HS-5 (cell line): ENCODE results near the gene MICOS13.
"Not testable (repeated sequence)": the region's sequence is repeated elsewhere in the genome, so short reads cannot be mapped to it uniquely, and the experiment has no call there.

Experiments used
- DNase-seq: peaks from one replicate; pipeline ENCODE4 v3.0.0-alpha.2; 2012; ENCODE audit warnings: low read depth

The MICOS13 gene, protein sequence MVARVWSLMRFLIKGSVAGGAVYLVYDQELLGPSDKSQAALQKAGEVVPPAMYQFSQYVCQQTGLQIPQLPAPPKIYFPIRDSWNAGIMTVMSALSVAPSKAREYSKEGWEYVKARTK

DNA sequence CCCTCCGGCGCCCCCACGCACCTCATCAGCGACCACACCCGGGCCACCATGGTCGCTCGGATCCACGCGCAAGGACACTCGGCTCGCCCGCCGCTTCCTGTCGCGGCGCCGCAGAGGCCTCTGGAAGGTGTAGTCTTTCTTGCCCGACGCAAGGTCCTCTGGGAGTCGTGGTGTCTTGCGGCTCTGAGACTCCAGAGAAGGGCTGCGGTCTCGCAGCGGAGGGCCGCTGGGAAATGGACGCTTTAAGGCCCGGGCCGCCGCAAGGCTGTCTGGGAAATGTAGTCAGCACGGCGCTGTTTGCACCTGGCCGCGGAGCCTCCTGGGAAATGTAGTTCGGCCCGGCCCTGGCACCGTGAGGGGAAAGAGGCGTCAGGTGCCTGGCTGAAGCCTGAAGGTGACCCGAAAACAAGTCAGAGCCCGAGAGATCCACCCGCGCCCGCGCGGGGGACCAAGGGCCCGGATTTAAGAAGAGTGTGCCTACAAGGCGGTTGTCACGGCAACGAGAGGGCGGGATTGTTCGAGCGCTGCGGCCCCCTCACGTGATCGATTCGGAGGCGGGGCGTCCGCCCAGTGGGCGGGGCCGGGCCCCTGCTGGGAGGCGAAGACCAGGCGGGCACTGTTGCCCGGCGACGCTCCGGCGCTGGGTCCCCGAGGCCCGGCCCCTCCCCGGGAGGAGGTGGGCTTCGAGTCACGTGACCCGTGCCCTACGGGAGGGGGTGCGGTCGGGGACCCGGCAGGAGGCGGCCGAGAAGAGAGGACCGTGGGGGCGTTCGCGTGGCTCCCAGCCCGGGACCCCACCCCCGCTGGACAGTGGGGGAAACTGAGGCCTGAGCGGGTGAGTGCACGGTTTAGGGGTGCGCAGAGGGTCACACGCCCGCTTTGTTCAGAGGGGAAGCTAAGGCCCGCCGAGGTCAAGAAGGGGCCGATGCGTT, at the start of gene MICOS13, which contains the start of gene HSD11B1L:
MICOS13 (minus strand) TSS at position 80 of the 932 bp plus-strand sequence; CDS start at position 50, 30 bp downstream.
HSD11B1L (plus strand) TSS at position 591 of the 932 bp plus-strand sequence. CDS start 3,806 bp downstream, outside the sequence.
- DNase-seq = peak; percentile 92

DNA sequence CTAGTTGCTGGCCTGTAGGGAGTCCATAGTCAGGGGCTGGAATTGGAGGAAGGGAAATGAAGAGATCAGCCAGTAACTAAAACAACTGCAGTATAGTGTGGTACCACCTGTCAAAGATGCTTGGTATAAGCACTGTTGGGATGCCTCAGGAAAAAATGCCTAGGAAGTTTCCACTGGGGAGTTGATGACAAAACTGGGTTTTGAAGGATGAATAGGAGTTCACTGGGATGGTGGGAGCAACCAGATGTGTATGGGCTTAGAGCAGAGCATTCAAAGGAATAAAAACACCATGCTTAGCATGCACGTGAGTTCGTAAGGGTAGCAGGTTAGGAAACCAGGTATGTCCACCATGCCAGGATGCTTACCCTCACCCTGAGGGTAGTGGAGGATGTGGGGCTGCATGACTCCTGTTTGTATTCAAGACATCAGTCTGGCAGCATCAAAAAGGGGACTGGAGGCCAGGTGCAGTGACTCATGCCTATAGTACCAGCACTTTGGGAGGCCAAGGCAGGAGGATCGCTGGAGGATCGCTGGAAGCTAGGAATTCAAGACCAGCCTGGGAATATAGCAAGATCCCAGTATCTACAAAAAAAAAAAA, 47.2 kb upstream of the MICOS13 start:
- DNase-seq = no peak

DNA sequence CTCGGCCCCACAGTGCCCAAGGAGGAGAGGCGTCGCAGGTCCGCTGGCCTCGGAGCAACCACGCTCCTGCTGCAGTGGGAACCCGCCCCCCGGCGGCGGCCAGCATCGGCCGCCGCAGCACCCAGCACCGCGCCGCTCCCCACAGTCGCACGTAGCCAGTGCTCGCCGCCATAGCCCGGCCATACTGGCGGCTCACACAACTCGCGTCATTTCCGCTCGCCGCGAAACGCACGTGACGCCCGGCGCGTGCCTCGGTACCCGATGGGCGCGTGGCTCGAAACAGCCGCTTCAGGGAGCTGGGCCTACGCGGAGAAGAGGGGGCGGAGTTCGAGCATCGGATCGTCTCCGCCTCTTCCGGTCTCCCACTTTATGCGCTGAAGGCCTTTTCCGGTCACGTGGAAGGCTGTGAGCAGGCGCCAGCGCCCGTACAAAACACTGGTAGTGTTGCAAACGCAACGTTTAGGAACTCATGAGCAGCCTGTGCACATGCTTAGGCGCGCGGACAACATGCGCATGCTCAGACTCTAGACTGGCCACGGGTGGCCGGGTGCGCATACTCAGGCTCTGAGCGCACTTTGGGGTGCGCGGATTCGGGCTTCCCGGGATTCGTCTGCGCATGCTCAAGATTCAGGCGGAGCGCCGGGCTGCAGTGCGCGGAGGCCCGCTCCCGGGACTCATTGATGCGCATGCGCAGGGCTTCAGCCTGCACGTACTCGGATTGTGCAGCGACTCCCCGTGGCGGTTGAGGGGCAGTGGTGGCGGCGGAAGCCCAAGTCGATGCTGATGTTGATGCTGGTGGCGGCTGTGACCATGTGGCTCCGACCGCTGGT, 39.9 kb upstream of the MICOS13 start, which contains the start of the genes CATSPERD and LONP1:
CATSPERD (plus strand) TSS at position 677 of the 830 bp plus-strand sequence; CDS start at position 778, 101 bp downstream.
LONP1 (minus strand) TSS at position 186 of the 830 bp plus-strand sequence; CDS start at position 172, 14 bp downstream.
- DNase-seq = peak; percentile 95

DNA sequence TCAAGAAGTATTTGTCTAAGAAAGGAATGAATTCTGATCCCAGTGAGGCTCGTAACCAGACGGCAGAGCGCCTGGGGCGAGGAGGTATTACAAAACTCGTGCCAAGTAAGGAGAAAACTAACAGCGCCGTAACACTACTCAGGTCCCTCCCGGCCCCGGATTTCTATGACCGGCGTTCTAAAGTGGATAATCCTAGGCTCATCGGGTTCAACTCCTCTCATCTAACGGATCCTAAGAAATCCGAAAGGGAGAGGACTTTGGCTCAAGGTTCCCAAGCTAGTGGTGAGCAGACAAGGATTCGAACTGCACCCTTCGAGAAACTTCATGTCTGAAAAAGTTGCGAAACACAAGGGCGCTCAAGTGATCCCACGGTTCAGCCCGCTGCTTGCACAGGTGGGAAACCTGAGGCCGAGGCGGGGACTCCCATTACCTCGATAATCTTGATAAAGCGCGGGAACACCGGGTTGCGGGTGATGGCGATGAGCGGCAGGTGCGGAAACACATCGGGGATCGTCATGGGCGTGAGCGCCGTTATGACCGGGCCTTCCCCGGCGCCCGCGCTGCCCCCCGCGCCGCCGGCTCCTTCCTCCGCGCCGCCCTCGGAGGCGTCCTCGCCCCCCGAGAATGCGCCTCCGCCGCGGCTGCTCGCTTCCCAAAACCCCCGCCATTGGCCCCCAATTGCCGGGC, 39.1 kb upstream of the MICOS13 start:
- DNase-seq = no peak

DNA sequence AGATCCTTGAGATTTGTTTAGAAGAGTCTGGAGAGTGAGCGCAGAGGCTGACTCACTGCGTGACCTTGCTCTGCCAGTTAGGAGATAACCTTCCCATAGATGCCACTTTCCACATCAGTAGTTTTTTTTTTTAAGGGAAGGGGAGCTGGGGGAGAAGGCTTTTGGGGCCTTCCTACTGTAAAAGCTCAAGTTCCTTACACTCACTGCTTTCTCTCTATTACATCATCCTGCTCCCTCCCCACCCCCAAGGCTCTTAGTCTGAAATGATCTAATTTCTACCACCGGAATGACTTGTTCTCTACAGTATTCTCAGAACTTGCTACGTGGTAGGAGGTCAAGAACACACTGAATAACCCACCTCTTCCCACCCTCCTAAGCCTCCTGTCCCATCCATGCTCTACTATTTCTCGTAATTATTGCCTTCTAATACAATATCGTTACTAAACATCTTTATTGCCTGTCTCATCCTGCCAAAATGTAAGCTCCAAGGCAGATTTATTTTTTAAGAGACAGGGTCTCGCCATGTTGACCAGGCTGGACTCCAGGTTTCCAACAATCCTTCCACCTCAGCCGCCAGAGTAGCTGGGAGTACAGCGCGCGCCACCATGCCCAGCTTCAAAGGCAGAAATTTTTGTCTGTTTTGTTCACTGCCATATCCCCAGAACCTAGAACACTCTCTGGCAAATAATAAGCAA, 38.4 kb upstream of the MICOS13 start:
- DNase-seq = peak; percentile 52

DNA sequence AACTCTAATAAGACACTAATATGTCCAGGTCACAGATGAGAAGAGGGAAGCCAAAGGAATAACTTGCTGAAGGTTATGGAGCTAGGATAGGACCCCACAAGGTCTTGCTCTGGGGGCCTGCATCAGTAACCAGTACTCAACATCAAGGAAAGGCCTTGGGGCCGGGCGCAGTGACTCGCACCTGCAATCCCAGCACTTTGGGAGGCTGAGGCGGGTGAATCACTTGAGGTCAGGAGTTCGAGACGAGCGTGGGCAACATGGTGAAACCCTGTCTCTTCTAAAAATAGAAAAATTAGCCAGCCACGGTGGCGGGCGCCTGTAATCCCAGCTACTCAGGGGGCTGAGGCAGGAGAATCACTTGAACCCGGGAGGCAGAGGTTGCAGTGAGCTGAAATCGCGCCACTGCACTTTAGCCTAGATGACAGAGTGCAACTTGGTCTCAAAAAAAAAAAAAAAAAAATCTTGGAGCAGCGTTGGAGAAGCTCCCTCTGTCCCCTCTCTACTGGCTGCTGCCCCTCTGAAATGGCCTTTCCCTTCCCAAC, 37.8 kb upstream of the MICOS13 start:
- no peak for DNase-seq

DNA sequence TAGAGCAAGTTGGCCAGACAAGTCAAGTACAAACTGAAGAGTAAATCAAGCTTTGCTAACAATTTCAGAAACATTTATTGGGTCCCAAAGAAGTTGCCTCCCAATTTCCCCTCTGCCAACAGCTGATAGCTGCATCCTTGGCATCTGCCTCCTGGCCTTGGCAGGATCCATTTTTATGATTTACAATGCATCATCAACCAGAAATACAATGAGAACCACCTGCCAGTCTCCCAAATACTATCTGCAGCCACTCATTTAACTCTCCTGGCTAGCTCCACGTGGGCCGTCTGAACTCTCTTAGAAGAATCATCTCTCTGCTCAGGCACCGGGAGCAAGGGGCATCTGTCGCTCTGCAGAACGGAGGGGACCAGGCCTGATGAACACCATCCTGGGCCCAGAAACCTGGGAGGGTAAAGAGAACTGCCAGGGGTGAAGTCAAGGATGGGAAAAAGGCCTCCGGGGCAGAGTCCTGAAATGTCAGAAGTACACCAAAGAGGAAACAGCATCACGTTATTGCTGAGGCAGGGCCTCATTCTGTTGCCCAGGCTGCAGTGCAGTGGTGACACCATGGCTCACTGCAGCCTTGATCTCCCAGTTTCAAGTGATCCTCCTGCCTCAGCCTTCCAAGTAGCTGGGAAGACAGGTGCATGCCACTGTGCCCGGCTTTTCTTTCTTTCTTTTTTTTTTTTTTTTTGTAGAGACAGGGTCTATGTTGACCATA, 37.1 kb upstream of the MICOS13 start:
- no peak for DNase-seq

DNA sequence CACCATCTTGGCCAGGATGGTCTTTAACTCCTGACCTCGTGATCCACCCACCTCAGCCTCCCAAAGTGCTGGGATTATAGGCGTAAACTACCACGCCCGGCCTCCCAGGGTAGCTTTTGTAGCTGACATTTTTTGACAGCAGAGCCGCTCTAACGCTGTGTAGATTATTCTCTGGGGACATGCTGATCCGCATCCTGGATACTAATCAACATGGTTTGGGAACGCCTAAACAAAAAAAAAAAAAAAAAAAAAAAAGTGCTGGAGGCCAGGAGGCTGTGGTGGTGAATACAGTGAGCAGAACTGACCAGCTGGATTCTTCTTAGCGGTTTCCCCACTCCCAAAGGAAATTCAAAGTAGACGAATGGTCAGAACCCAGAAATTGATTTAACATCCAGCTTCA, 34.5 kb upstream of the MICOS13 start:
- DNase-seq = no peak

DNA sequence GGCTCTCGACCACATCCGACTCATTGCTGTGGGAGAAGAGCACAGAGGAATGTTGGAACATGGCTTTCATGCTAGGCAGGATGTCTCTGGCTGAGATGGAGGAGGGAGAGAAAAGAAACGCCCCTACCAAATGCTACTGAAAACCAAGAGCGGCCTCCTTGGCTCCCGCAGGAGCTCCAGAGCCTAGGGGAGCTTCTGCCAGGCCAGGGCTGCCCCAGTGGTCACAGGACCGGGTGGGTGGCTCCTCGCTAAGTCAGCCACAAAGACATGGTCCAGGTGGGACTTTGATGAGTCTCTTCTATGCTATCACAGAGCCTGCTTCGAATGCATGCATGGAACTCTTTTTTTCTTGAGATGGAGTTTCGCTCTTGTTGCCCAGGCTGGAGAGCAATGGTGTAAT, 32.9 kb upstream of the MICOS13 start:
- no peak for DNase-seq

DNA sequence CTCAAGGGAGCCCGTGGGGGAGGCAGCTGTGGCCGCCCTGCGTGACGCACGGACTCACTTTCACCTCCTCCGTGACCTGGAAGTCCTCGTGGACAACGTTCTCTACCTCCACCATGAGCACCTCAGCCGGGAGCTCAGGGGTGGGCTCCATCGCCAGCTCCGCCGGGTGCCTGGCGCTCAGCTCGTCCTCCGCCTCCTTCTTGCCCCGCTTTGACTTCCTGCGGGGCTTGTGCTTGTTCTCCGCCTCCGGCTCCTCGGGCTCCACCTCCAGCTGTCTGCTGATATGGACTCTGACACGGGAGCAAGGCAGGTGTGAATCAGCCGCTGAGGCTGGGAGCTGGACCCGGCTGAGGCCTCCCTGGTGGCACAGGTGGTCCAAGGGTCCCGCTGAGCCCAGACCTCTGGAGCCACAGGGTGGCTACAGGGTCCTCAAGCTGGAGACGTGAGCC, 31.4 kb upstream of the MICOS13 start:
- DNase-seq = no peak

DNA sequence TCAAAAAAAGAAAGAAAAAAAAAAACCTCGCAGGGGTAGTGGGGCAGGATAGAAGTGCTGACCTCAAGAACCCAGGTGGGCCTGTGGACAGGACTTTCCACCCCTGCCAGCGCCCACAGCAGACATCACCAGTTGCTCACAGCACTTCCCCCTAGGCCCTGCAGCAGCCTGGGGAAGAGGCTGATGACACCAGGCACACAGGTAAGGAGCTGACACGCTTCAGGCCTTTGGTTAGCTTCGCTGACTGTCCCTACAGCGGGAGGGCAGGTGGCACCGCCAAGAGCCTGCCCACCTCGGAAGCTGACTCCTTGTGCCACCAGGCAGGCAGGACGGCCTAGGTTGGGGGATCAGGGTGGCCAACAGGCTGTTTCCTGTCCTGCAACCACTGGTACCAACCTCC, 30.7 kb upstream of the MICOS13 start:
- no peak for DNase-seq

DNA sequence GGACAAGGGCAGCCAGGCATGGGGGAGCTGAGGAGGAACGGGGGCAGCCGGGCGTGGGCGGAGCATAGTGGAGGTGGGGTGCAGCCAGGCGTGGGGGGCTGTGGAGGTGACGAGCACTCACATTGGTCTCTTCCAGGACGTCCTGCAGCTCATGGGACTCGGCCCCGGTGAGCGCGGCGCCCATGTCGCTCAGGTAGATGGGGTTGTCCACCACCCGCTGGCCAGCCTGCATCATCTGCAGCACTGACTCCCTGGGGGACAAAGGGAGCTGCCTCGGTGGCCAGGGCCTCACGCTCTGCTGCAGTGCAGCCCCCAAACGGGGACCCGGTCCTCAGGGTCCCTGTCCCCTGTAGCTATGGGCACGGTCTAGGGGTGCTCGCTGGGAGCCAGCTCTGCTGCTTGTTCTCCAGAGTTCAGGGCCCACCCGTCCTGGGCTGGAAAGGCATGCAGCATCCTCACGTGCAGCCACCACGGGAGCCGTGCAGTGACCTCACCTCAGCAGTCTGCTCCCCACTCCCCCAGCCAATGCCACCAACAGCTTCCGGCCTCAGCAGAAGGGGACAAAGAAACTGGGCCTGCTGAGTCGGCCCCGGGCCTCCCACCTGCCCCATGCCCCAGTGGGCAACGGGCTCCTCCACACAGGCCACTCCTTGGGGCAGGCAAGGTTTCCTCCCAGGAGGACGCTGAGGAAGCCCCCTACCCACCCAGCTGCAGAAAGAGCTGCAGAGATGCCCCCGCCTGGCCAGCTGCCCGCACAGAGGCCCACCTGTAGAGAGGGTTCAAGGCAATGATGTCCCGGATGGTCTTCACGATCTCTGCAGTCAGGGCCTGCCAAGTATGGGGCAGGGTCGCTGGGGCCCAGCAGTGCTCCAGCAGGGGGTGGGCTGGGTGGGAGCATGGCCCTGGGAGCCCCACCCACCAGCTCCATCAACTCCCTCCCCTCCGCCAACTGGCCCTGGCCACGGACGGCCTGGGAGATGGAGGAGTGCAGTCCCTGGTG, 27.6 kb upstream of the MICOS13 start:
- no peak for DNase-seq

DNA sequence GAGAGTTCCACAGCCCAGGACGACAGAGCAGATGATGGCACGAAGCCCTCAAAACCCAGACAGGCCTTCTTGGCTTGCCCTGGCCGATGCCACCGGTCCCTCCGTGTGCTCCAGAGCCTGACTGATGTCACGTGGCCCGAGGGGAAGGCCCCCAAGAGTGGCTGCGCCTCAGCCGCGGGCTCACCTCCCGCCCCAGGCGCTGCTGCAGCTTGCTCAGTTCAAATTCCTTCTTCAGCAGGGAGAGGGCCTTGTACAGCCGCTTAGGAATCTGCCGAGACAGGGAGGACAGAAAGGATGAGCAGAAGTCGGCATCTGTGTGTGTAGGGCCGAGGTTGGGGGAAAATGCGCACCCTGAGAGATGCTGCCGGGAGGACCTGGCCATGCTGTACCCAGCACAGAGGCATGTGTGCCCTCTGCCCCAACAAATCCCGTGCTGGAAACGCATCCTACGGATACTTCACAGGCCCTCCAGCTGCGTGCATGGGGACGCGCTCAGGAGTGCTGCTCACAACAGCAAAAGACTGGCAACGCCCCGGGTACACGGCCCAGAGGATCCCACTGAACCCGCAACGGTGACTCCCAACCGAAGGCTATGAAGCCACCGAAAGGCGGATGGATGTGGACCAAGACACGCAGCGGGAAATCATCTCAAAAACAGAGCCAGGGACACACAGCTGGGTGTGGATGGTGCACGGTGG, 26.7 kb upstream of the MICOS13 start:
- DNase-seq = no peak

DNA sequence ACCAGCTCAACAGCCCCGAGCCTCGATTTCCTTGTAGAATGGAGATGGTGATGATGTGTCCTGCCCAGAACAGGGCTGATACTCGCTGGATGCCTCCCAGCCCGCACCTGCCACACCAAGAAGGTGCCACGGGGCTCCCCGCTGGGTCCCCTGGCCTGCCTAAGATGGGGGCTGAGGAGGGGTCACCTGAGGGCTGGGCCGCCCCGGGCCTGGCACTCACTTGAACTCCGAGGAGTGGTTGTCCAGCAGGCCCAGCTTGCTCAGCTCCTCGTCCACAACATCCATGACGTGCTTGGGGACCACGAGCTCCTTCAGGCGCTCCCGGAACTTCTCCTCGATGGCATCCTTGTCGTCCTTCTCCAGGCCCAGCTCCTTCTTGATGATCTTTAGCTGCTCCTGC, 25.2 kb upstream of the MICOS13 start:
- no peak for DNase-seq

DNA sequence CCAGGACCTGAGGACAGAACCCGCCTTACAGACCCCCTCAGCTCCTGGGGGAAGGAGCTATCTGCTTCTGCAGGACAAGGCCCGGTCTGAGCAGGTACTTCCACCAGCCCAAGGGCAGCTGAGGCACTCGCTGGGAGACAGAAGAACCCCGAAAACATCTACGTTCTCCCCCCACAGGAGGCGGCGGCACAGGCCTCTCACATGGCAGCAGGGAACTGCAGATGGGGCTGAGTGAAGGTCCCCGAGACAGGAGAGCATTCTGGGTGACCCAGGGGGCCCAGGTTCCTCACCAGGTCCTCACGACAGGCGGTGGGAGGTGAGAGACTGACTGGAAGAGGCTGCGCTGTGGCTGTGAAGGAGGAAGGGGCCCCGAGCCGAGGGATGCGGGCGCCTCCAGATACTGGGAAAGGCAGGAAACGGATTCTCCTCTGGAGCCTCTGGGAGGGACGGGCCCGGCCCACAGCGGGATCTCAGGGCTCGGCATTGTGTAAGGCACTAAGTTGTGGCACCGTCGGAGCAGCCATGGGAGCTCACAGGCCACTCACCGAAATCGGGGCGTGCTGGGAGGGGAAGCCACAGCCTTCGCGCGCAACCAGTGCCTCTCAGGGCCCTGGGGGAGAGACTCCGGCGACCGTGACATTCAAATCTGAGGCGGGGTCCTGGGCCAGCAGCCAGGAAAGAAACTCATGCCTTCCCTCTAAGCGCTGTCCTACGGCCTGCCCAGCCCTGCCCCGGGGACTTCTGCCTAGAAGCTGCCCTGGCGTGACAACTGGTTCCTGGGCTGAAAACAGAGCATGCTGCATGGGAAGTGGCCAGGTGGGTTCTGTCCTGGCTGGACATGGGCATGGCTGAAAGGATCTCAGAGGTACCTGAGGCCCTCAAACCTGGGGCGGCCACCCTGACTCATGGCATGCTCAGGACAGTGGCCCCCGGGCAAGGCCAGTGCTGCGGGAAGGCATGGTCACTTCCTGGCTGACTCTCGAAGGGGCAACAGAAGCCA, 23.8 kb upstream of the MICOS13 start:
- DNase-seq = no peak

DNA sequence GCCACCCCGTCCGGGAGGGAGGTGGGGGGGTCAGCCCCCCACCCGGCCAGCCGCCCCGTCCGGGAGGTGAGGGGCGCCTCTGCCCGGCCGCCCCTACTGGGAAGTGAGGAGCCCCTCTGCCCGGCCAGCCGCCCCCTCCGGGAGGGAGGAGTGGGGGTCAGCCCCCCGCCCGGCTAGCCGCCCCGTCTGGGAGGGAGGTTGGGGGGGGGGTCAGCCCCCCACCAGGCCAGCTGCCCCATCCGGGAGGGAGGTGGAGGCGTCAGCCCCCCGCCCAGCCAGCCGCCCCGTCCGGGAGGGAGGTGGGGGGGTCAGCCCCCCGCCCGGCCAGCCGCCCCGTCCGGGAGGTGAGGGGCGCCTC, 21.7 kb upstream of the MICOS13 start:
- DNase-seq = not testable (repeated sequence)
